ENCODE results near the gene PARP16. TPM values are rescaled to one million over a fixed set of nuclear protein-coding genes. Genes with fewer than 3 reads are reported as not detected.

Gene PARP16
- total RNA-seq: 10 to 100 TPM; 17.9 to 20.1 TPM

- POLR2A ChIA-PET: interaction anchor here (0.6 to 6.6 kb wide), 12 partner anchors 8 to 446 kb away, joined by 3 to 137 read pairs (median 6); partner anchors contain the start of genes CLPX and RNU5B-1
- DNase-seq (peak; percentile 96), ATAC-seq (peak; percentile 98)
- peaks cover 30% of the 10 kb centered on the region for H3K4me1 Mint-ChIP-seq
- peak within 1 kb of the TSS; percentile 87 for H3K4me3 Mint-ChIP-seq
- no peaks in the 10 kb centered on the region for H3K9me3 Mint-ChIP-seq (ENCODE audit: low read depth)
- H3K36me3 Mint-ChIP-seq (ENCODE audit: low read depth): peaks cover 13% of the 10 kb centered on the region
- intact Hi-C loops (cut with DNase I, micrococcal nuclease): loop anchor here (1.0 to 2.0 kb wide), 7 partner anchors 8 to 258 kb away; partner anchors contain the start of genes CLPX (in 2 of the 2), MTFMT (in 1 of the 2), PDCD7 (in 1 of the 2) and RNU5B-1 (in 1 of the 2)
- H3K27me3 Mint-ChIP-seq: no peaks in the 10 kb centered on the region
- H3K27ac Mint-ChIP-seq: peak within 1 kb of the TSS; percentile 89
- CTCF ChIA-PET: interaction anchor here (0.6 to 3.7 kb wide), 14 partner anchors 8 to 197 kb away, joined by 3 to 20 read pairs (median 4); partner anchors contain the start of genes CILP, CLPX, PDCD7 and RNU5B-1
Measured at GRCh38 chr15:65286704-65287519, at the start of gene PARP16. TSS of gene PARP16 (minus strand) at chr15:65286883. CDS start at chr15:65286426, 457 bp downstream.

- intact Hi-C loops (cut with DNase I, micrococcal nuclease): no loop called here
- Mint-ChIP-seq H3K9me3 (ENCODE audit: low read depth) (no peaks in the 10 kb centered on the region), H3K27me3 (peaks cover 2% of the 10 kb centered on the region), H3K4me1 (no peaks in the 10 kb centered on the region), H3K4me3 (no peak overlapping the region), H3K27ac (no peak overlapping the region), H3K36me3 (ENCODE audit: low read depth) (no peaks in the 10 kb centered on the region)
- ChIA-PET CTCF (no interaction called here), POLR2A (interaction anchor here (0.6 kb wide), 1 partner anchor 30 kb away, joined by 5 read pairs; no protein-coding TSS in a partner anchor)
- no peak for ATAC-seq
- DNase-seq: no peak
Measured at GRCh38 chr15:65335278-65336055, 48.8 kb upstream of the PARP16 start.

- Mint-ChIP-seq H3K36me3 (ENCODE audit: low read depth) (no peaks in the 10 kb centered on the region), H3K4me1 (no peaks in the 10 kb centered on the region), H3K27me3 (peaks cover 4% of the 10 kb centered on the region), H3K9me3 (ENCODE audit: low read depth) (no peaks in the 10 kb centered on the region), H3K27ac (no peak overlapping the region), H3K4me3 (no peak overlapping the region)
- ChIA-PET POLR2A (no interaction called here), CTCF (no interaction called here)
- ATAC-seq (no peak), DNase-seq (no peak)
- intact Hi-C loops (cut with DNase I, micrococcal nuclease): no loop called here
Measured at GRCh38 chr15:65334586-65335231, 48.0 kb upstream of the PARP16 start.

- DNase-seq: no peak
- CTCF ChIA-PET: no interaction called here
- intact Hi-C loops (cut with DNase I, micrococcal nuclease): no loop called here
- no peak overlapping the region for H3K27ac Mint-ChIP-seq
- H3K36me3 Mint-ChIP-seq (ENCODE audit: low read depth): no peaks in the 10 kb centered on the region
- H3K9me3 Mint-ChIP-seq (ENCODE audit: low read depth): no peaks in the 10 kb centered on the region
- ATAC-seq: no peak
- no peaks in the 10 kb centered on the region for H3K4me1 Mint-ChIP-seq
- POLR2A ChIA-PET: no interaction called here
- H3K4me3 Mint-ChIP-seq: no peak overlapping the region
- H3K27me3 Mint-ChIP-seq: peaks cover 4% of the 10 kb centered on the region
Measured at GRCh38 chr15:65333856-65334255, 47.2 kb upstream of the PARP16 start.

- H3K27me3 Mint-ChIP-seq: peaks cover 4% of the 10 kb centered on the region
- H3K27ac Mint-ChIP-seq: no peak overlapping the region
- POLR2A ChIA-PET: no interaction called here
- no peak for ATAC-seq
- H3K9me3 Mint-ChIP-seq (ENCODE audit: low read depth): no peaks in the 10 kb centered on the region
- H3K4me1 Mint-ChIP-seq: no peaks in the 10 kb centered on the region
- intact Hi-C loops (cut with DNase I, micrococcal nuclease): no loop called here
- no peak overlapping the region for H3K4me3 Mint-ChIP-seq
- no peak for DNase-seq
- no peaks in the 10 kb centered on the region for H3K36me3 Mint-ChIP-seq (ENCODE audit: low read depth)
- CTCF ChIA-PET: no interaction called here
Measured at GRCh38 chr15:65333148-65333820, 46.6 kb upstream of the PARP16 start.

GRCh38 chr15:65332391-65333147 is 45.9 kb upstream of the PARP16 start:
- peaks cover 6% of the 10 kb centered on the region for H3K27me3 Mint-ChIP-seq
- DNase-seq (no peak), ATAC-seq (no peak)
- no peaks in the 10 kb centered on the region for H3K9me3 Mint-ChIP-seq (ENCODE audit: low read depth)
- H3K4me3 Mint-ChIP-seq: no peak overlapping the region
- ChIA-PET POLR2A (no interaction called here), CTCF (no interaction called here)
- no peaks in the 10 kb centered on the region for H3K4me1 Mint-ChIP-seq
- H3K36me3 Mint-ChIP-seq (ENCODE audit: low read depth): no peaks in the 10 kb centered on the region
- intact Hi-C loops (cut with DNase I, micrococcal nuclease): no loop called here
- no peak overlapping the region for H3K27ac Mint-ChIP-seq

- ChIA-PET CTCF (no interaction called here), POLR2A (no interaction called here)
- Mint-ChIP-seq H3K9me3 (ENCODE audit: low read depth) (no peaks in the 10 kb centered on the region), H3K4me1 (no peaks in the 10 kb centered on the region), H3K4me3 (no peak overlapping the region), H3K27me3 (peaks cover 7% of the 10 kb centered on the region), H3K27ac (no peak overlapping the region), H3K36me3 (ENCODE audit: low read depth) (no peaks in the 10 kb centered on the region)
- ATAC-seq: no peak
- intact Hi-C loops (cut with DNase I, micrococcal nuclease): no loop called here
- DNase-seq: no peak
Measured at GRCh38 chr15:65331811-65332210, 45.1 kb upstream of the PARP16 start.

- Mint-ChIP-seq H3K27me3 (peaks cover 7% of the 10 kb centered on the region), H3K36me3 (ENCODE audit: low read depth) (no peaks in the 10 kb centered on the region), H3K4me1 (no peaks in the 10 kb centered on the region), H3K27ac (no peak overlapping the region), H3K4me3 (no peak overlapping the region), H3K9me3 (ENCODE audit: low read depth) (no peaks in the 10 kb centered on the region)
- ChIA-PET POLR2A (no interaction called here), CTCF (interaction anchor here (0.8 kb wide), 1 partner anchor 10 kb away, joined by 3 read pairs; no protein-coding TSS in a partner anchor)
- no peak for ATAC-seq
- no peak for DNase-seq
- intact Hi-C loops (cut with DNase I, micrococcal nuclease): no loop called here
Measured at GRCh38 chr15:65330934-65331645, 44.4 kb upstream of the PARP16 start.

GRCh38 chr15:65329984-65330735 is 43.5 kb upstream of the PARP16 start:
- DNase-seq (no peak), ATAC-seq (no peak)
- no peak overlapping the region for H3K4me3 Mint-ChIP-seq
- POLR2A ChIA-PET: no interaction called here
- H3K4me1 Mint-ChIP-seq: no peaks in the 10 kb centered on the region
- H3K27ac Mint-ChIP-seq: no peak overlapping the region
- no peaks in the 10 kb centered on the region for H3K9me3 Mint-ChIP-seq (ENCODE audit: low read depth)
- no peaks in the 10 kb centered on the region for H3K36me3 Mint-ChIP-seq (ENCODE audit: low read depth)
- intact Hi-C loops (cut with DNase I, micrococcal nuclease): no loop called here
- CTCF ChIA-PET: interaction anchor here (0.6 to 1.2 kb wide), 3 partner anchors 9 to 158 kb away, joined by 3 to 7 read pairs (median 3); no protein-coding TSS in a partner anchor
- peaks cover 7% of the 10 kb centered on the region for H3K27me3 Mint-ChIP-seq

Measured in activated CD4-positive, alpha-beta T cell treated with anti-CD3 and anti-CD28 coated beads for 36 hours (primary cell).